ENCODE measurements around the gene UNC5B.

Gene UNC5B

GRCh38 chr10:71255808-71256660 is 43.7 kb downstream of the UNC5B start:
- peak; percentile 97 for DNase-seq

DNA sequence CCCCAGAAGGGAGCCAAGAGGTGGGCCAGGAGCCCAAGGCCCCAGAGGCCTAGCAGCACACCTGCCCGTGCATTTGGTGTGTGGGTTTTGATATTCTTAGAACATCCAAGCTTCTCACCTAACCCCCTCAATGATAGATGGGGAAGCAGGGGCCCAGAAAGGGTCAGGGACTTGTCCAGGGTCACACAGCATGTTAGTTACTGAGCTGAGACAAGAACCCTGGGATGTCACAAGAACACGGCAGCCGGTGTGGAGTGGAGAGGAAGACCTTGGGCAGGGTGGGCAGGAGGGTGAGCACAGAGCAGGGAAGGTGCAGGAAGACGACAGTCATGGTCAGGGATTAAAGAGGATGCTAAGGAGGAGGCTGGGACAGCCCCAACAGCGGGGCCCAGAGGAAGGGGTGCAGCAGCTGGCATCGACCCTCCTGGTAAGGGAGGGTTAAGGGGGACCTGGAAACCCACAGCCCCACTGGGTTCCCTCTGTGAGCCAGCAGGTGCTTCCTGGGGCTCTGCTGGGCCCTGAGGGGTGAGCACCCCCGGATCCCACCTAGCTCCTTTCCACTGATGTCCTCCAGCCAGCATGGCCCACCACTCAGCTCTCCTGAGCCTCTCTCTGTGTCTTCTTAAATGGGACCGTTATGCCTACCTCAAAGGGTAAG is 44.4 kb downstream of the UNC5B start:
- no peak for DNase-seq

GRCh38 chr10:71257319-71257997 is 45.1 kb downstream of the UNC5B start:
- DNase-seq = peak; percentile 23

- no peak for DNase-seq
Observed at GRCh38 chr10:71258046-71258445, 45.7 kb downstream of the UNC5B start.

DNA sequence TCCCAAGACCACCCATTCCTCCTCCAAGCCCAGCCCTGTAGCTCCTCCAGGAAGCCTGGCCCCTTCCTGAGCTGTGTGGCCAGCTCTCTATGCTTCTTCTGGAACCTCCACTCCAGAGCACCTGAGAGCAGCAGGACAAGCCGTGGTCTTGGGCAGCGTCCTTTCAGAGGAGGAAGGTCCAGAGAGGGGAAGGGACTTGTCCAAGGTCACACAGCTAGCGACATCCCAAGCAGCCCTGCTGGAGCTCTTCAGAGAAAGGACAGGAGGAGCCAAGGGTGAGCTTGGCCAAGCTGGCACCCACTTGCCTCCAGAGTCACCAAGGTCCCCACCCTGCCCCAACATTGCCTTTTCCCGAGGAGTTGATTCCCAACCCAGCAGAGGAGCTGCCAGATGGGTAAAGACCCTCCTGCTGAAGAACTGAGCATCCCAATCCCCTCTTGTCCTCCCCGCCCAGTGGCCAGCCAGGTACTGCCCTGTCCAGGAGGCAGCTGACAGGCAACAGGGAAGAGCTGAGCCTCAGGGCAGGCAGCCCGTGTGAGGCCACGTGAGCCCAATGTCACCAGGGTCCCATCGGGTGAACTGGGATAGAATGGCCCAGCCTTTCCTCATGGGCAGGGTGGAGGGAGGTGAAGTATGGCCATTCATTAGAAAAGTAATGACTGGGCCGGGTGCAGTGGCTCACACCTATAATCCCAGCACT is 46.2 kb downstream of the UNC5B start:
- DNase-seq = no peak

- no peak for DNase-seq
Observed at GRCh38 chr10:71259282-71259681, 46.9 kb downstream of the UNC5B start.

DNA sequence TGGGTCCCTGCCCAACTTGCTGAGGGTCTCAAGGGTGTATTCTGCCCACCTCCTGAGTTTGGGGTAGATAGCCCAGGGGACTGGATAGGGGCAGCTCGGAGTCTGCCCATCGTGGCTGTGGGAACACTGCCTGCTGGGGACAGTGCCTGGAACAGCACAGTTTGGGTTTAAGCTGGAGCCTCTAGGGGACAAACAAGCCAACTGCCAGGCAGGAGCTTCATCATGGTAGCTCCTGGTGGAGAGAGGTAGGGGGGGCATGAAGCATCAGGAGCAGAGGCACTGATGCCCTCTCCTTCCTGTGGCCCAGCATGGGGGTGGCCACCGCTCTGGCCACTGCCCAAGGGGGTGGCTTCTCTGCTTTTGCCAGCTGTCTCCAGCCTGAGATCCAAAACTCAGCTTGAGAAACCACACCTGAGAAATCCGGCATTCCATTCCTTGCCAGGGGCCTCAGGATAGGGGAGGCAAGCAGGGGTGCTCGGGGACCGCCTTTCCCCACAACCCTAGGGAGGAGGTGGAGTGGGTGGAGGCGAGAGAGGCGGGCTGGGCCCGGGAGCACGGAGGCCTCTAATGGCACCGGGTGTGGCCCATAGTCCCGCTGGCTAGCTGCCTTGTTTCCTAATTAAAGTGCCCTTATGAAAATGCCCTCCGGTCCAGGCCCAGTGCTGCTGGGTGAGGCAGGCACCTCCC is 47.6 kb downstream of the UNC5B start:
- DNase-seq = peak; percentile 69

GRCh38 chr10:71260622-71261325 is 48.4 kb downstream of the UNC5B start:
- DNase-seq = peak; percentile 76

- peak; percentile 97 for DNase-seq
Observed at GRCh38 chr10:71262027-71262426, 49.7 kb downstream of the UNC5B start.

DNA sequence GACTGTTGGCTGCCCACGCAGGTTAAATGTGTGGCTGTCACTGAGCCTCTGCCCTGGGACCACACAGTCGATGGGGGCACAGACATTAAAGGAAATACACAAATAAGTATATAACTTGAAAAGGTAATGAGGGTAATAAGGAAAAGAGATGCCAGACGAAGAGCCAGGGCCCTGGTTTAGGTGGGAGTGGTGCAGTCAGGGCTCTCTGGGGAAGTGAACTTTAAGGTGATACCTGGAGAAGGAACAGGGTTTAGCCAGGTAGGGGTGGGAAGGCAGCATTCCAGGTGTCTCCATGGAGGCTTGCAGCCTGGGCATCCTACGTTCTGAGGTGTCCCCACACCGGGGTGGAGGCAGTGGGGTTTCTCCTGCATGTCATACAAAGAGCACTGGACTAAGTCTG is 50.4 kb downstream of the UNC5B start:
- DNase-seq = peak; percentile 33

- peak; percentile 85 for DNase-seq
Observed at GRCh38 chr10:71263376-71263775, 51.0 kb downstream of the UNC5B start.

DNA sequence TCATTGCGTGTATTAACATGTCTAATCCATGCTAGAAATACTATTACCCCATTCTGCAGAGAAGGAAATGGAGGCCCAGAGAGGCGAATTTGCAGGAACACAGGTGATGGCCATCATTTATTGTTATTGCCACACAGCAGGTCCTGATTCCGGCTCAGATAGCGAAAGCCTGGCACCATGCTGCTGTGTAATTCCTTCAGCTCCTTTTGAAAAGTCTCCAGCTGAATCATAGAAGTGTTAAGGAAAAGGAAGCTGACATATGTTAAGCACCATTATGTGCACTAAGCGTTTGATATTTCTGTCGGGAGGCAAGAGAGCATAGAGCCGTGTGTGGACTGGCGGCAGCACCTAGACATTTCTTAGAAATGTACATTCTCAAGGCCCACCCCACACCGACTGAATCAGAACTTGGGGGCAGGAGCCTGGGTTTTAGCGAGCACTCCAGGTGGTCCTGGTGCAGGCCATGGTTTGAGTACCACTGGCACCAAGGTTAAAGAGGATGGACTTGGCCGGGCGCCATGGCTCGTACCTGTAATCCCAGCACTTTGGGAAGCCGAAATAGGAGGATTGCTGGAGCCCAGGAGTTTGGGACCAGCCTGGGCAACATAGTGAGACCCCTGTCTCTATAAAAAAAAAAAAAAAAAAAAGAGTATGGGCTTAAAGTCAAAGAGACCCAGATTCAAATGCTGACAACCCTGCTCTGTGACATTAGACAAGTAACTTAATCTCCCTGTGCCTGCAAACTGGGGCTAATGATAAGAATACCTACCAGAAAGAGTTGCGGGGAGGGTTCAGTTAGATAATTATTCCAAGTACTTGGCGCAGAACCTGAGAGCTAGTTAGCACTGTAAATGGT is 52.2 kb downstream of the UNC5B start:
- DNase-seq = peak; percentile 79

- DNase-seq = no peak
Observed at GRCh38 chr10:71265201-71265575, 52.8 kb downstream of the UNC5B start.

DNA sequence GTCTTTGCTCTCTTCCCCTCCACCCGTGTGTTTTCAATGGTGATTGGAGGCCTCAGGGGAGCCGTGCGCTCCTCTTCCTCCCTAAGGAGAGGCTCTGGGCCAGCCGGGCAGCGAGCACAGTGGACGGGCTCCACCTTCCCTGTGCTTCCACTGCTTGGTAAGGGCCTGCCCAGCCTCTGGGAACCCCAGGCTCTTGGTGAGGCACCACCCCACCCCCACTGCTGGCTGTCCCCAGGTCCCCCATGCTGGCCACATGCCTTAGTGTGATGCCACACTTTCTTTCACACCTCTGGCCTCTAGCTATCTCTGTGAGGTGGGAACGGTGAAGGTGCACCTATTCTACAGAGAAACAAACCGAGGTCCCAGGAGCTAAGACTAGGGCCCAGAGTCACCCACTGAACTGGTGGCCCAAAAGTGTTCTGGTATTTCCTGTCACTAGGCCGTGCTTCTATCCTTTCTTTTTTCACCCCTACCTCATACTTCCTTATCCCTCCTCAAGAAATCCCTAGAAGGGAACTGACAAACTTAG is 53.3 kb downstream of the UNC5B start:
- peak; percentile 13 for DNase-seq

DNA sequence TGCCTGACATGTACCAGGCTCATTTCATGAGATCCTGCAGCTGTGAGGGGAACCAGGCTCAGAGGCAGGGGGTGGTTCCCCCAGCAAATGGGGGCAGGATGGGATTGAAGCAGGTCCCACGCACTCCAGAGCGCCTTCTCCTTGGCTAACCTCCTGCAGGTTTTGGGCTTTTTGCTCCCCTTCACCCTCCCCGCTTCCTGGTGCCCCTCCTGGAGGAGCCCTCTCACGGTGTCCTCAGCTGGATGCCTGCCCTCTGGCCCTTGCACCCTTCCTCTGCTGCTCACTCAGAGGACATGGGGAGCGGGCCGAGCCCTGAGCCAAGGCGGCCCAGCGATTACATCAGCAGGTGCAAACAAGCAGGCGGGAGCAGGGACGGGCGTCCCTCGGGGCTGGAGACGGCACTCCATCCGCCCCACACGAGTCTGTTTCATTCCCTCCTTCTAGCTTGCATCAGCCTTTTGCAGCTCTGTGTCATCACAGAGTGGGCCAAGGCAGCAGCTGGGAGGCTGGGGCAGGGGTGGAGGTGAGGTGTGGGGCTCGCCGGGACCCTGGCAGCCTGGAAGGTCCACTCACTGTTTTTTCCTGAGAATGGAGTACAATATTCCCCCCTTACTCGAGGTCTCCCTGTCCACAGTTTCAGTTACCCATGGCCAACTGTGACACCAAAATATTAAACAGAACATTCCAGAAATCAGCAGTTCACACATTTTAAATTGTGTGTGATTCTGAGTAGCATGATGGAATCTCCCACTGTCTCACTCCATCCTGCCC is 54.0 kb downstream of the UNC5B start:
- DNase-seq = peak; percentile 86

GRCh38 chr10:71266918-71267442 is 54.6 kb downstream of the UNC5B start:
- no peak for DNase-seq

DNA sequence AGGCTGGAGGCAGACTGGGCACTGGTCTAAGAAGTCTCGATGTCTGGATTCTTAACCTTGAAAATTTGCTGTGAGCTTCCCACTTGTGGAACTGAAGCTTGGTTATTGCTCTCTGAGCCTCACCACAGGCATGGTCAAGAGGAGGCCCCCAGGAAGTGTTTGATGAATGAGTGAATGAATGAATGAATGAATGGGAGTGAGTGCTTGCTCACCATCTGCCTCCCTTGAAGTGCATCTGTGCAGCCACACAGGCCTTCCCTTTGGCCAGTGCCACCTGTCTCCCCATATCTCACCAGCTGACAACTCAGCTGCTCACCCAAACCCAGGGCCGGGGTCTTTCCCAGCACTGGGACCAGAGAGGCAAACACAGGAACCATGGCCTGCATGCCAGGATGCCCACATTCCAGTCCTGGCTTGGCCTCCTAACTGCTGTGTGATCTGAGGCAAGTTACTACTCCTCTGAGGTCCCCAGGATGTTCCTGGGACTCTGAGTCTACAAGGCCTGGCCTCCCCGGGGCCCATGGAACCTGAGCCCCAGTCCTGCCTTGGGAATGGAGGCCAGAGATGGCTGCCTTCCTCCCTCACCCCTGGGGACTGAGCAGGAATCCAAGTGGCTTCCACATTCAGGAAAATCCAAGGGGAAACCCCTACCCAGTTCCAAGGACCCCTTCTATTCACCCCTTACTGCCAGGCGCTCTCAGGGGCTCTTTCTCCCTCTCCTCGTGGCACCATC is 55.3 kb downstream of the UNC5B start:
- peak; percentile 17 for DNase-seq

GRCh38 chr10:71268247-71268691 is 55.9 kb downstream of the UNC5B start:
- peak; percentile 23 for DNase-seq

DNA sequence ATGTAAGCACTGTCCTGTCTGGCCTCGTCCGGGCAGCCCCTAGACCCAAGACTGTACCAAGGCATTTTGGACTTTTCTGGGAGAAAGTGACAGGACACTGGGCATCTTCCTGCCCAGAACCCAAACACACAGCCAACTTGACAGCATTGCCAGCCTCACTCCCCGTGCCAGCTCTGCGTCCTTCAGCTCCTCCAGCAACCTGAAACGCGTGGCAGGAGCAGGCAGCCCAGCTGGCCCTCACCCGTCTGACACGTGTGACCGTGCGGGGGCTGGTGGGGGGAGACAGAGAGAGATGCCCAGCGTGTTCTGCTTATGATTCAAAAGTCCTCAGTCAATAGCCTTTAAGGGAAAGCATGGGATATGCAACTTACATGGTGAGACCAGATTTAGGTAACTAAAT is 56.4 kb downstream of the UNC5B start:
- no peak for DNase-seq
